K562 (cell line): ENCODE data around the gene FKBP7. TPM values are rescaled to one million over a fixed set of nuclear protein-coding genes. Genes with fewer than 3 reads are reported as not detected.

ENCODE experiments used
- DPF2 ChIP-seq: fragments of 450-650 bp; IDR thresholded peaks from 2 replicates; pipeline ENCODE4 v1.6.1; 2016
- ETV5 ChIP-seq: sonication (generic); formaldehyde crosslinking; IDR thresholded peaks from 2 replicates; pipeline ENCODE4 v1.4.0; 2020; ENCODE audit warnings: low read depth, mild to moderate bottlenecking, missing genetic modification reagents
- GABPB1 ChIP-seq: sonication (generic); formaldehyde crosslinking; IDR thresholded peaks from 2 replicates; pipeline ENCODE4 v1.8.0; 2022; ENCODE audit warnings: mild to moderate bottlenecking, missing genetic modification reagents
- GATA2 ChIP-seq: sonication (generic); formaldehyde crosslinking; IDR thresholded peaks from 2 replicates; pipeline ENCODE4 v1.4.0; 2020; ENCODE audit warnings: mild to moderate bottlenecking, missing genetic modification reagents
- JUND ChIP-seq, 2 experiments: IDR thresholded peaks; 2 replicates in 1 of 2; 3 replicates in 1 of 2; pipeline ENCODE4 v1.6.1; 2011; ENCODE audit warnings: borderline replicate concordance in 2 of 2, low read depth in 2 of 2, low read length in 2 of 2, improper control_type of control experiment in 1 of 2, missing biosample characterization in 1 of 2, missing genetic modification characterization in 1 of 2, missing genetic modification reagents in 1 of 2
- LCOR ChIP-seq: sonication (generic); formaldehyde crosslinking; IDR thresholded peaks from 2 replicates; pipeline ENCODE4 v1.8.0; 2022; ENCODE audit warnings: mild to moderate bottlenecking, missing genetic modification reagents
- MEF2D ChIP-seq: conservative IDR thresholded peaks from 2 replicates; pipeline ENCODE4 v1.6.1; 2016; ENCODE audit warnings: low read depth, missing genetic modification characterization, missing compliant biosample characterization
- MYNN ChIP-seq, 2 experiments: sonication (generic); formaldehyde crosslinking in 1 of 2; IDR thresholded peaks; 2 replicates each; pipeline versions ENCODE4 v1.5.0 to v1.6.1; 2016 to 2020; ENCODE audit warnings: antibody characterized with exemption in 1 of 2, missing genetic modification reagents in 1 of 2
- NEUROD1 ChIP-seq: fragments of 150-350 bp; IDR thresholded peaks from 2 replicates; pipeline ENCODE4 v1.6.1; 2014; ENCODE audit warnings: borderline replicate concordance, low read length, low read depth; ENCODE audit not compliant: partially characterized antibody
- NFYB ChIP-seq: IDR thresholded peaks from 2 replicates; pipeline ENCODE4 v1.6.1; 2011; ENCODE audit warnings: mild to moderate bottlenecking, moderate library complexity; ENCODE audit not compliant: insufficient read length; ENCODE audit errors: extremely low read depth
- NR4A1 ChIP-seq, 2 experiments: fragments of 250-450 bp in 1 of 2; fragments of 450-650 bp in 1 of 2; sonication (Bioruptor Pico) in 1 of 2; IDR thresholded peaks; 2 replicates each; pipeline versions ENCODE4 v1.4.0 to v1.6.1; 2016 to 2020; ENCODE audit warnings: mild to moderate bottlenecking in 2 of 2, missing compliant biosample characterization in 1 of 2, missing genetic modification characterization in 1 of 2, moderate library complexity in 1 of 2
- PRMT5 ChIP-seq: sonication (generic); formaldehyde crosslinking; IDR thresholded peaks from 2 replicates; pipeline ENCODE4 v1.5.0; 2020; ENCODE audit warnings: missing genetic modification reagents
- PYGO2 ChIP-seq: fragments of 450-650 bp; IDR thresholded peaks from 2 replicates; pipeline ENCODE4 v1.6.1; 2016; ENCODE audit warnings: mild to moderate bottlenecking, missing genetic modification characterization, moderate library complexity, missing compliant biosample characterization
- RNF2 ChIP-seq: sonication (generic); IDR thresholded peaks from 2 replicates; pipeline ENCODE4 v1.6.1; 2016
- RUNX1 ChIP-seq: sonication (generic); IDR thresholded peaks from 2 replicates; pipeline ENCODE4 v1.6.1; 2016; ENCODE audit warnings: antibody characterized with exemption, low read depth
- SMARCA5 ChIP-seq: fragments of 450-650 bp; IDR thresholded peaks from 2 replicates; pipeline ENCODE4 v1.6.1; 2016
- SRSF3 ChIP-seq: fragments of 200-400 bp; formaldehyde crosslinking; IDR thresholded peaks from 2 replicates; pipeline ENCODE4 v1.6.1; 2016; ENCODE audit warnings: mild to moderate bottlenecking, low read length, moderate library complexity; ENCODE audit not compliant: insufficient read depth
- TCFL5 ChIP-seq: fragments of 250-450 bp; sonication (Bioruptor Pico); conservative IDR thresholded peaks from 2 replicates; pipeline ENCODE4 v1.6.1; 2021; ENCODE audit warnings: mild to moderate bottlenecking, moderate library complexity, matching md5 sums
- TFAM ChIP-seq: fragments of 250-450 bp; sonication (Bioruptor Pico); conservative IDR thresholded peaks from 2 replicates; pipeline ENCODE4 v1.5.0; 2021; ENCODE audit warnings: mild to moderate bottlenecking, moderate library complexity
- THAP12 ChIP-seq: fragments of 250-450 bp; sonication (Bioruptor Pico); IDR thresholded peaks from 2 replicates; pipeline ENCODE4 v1.9.0; 2021; ENCODE audit warnings: mild to moderate bottlenecking, inconsistent platforms
- YBX1 ChIP-seq: fragments of 450-650 bp; IDR thresholded peaks from 2 replicates; pipeline ENCODE4 v1.7.1; 2016; ENCODE audit warnings: mild to moderate bottlenecking
- ZNF212 ChIP-seq: fragments of 450-650 bp; formaldehyde crosslinking; IDR thresholded peaks from 2 replicates; pipeline ENCODE4 v1.4.0; 2020; ENCODE audit warnings: mild to moderate bottlenecking
- ZNF239 ChIP-seq: fragments of 250-450 bp; sonication (Bioruptor Pico); IDR thresholded peaks from 2 replicates; pipeline ENCODE4 v1.4.0; 2020; ENCODE audit warnings: mild to moderate bottlenecking
- polyA plus RNA-seq, 8 experiments: library from polyadenylated mRNA; depleted of rRNA in 4 of 8; stranded (reverse) in 5 of 8; unstranded in 3 of 8; fragments of >200 nt; fragmentation: Nextera tagmentation in 2 of 8; fragmentation: Illumina TruSeq in 1 of 8; extraction: Ambion mirVana in 2 of 8; extraction: Trizol in 1 of 8; gene quantifications; 2 replicates each; pipeline versions ENCODE4 v1.2.1 to v1.2.3, GENCODE V29; 2011 to 2014; ENCODE audit warnings: inconsistent platforms in 1 of 8, missing spikeins in 1 of 8
- total RNA-seq, 7 experiments: library from RNA; depleted of rRNA in 6 of 7; stranded (reverse); fragments of >200 nt in 6 of 7; fragmentation: Illumina TruSeq in 2 of 7; extraction: Trizol in 2 of 7; gene quantifications; 2 replicates each; pipeline versions ENCODE4 v1.2.1 to v1.2.3, GENCODE V29; 2011 to 2021; ENCODE audit warnings: low replicate concordance in 1 of 7
- TF ChIP-seq, protein P1 (sequence below): fragments of 150-350 bp; IDR thresholded peaks from 2 replicates; pipeline ENCODE4 v1.6.1; 2014; ENCODE audit warnings: low read depth, mild to moderate bottlenecking, low read length, borderline replicate concordance

FKBP7 gene
- total and polyA plus RNA-seq, 9 of the 15 experiments (the other 6 are each of a cell fraction or from before 2014, with no cell fraction given): 6.1 to 23.2 (median 19.0) TPM

DNA sequence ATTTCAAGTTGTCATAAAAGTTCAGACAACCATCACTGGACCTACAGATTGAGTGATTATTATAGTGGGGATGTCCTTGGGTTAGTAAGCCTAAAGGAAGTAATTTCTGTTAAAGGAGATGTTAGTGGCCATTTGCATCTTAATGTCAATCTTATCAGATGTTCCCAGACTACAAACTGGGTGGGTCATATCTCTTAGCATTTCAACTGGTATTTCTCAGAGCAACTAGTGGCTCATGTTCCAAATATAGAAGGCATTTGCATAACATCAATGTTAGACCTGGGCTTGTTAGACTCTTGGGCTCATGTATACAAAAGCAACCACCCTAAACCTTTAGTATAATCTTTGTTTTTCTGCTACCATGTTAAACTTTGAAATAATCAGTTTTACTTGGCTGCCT is 19.7 kb upstream of the FKBP7 start (continued):
- TF ChIP-seq TFAM (CRISPR knock-in tag): no peak
- TF ChIP-seq NR4A1 (CRISPR knock-in tag; IDR thresholded peaks at IDR 0.05): no peak
- no peak for TF ChIP-seq NR4A1 (tag; IDR thresholded peaks at IDR 0.05)
- no peak for TF ChIP-seq RUNX1
- TF ChIP-seq, protein P1, sequence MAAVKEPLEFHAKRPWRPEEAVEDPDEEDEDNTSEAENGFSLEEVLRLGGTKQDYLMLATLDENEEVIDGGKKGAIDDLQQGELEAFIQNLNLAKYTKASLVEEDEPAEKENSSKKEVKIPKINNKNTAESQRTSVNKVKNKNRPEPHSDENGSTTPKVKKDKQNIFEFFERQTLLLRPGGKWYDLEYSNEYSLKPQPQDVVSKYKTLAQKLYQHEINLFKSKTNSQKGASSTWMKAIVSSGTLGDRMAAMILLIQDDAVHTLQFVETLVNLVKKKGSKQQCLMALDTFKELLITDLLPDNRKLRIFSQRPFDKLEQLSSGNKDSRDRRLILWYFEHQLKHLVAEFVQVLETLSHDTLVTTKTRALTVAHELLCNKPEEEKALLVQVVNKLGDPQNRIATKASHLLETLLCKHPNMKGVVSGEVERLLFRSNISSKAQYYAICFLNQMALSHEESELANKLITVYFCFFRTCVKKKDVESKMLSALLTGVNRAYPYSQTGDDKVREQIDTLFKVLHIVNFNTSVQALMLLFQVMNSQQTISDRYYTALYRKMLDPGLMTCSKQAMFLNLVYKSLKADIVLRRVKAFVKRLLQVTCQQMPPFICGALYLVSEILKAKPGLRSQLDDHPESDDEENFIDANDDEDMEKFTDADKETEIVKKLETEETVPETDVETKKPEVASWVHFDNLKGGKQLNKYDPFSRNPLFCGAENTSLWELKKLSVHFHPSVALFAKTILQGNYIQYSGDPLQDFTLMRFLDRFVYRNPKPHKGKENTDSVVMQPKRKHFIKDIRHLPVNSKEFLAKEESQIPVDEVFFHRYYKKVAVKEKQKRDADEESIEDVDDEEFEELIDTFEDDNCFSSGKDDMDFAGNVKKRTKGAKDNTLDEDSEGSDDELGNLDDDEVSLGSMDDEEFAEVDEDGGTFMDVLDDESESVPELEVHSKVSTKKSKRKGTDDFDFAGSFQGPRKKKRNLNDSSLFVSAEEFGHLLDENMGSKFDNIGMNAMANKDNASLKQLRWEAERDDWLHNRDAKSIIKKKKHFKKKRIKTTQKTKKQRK: no peak
- TF ChIP-seq PYGO2 (tag): no peak
- no peak for TF ChIP-seq RNF2
- peak; percentile 84 for TF ChIP-seq DPF2
- no peak for TF ChIP-seq MYNN (IDR thresholded peaks at IDR 0.05)
- TF ChIP-seq MYNN (CRISPR knock-in tag; IDR thresholded peaks at IDR 0.05): no peak
- TF ChIP-seq SRSF3: no peak
- TF ChIP-seq GABPB1 (CRISPR knock-in tag): no peak
- no peak for TF ChIP-seq PRMT5 (CRISPR knock-in tag)
- TF ChIP-seq NEUROD1: no peak
- TF ChIP-seq YBX1: no peak
- peak; percentile 51; the same call in 1 of the 2 replicates for TF ChIP-seq GATA2 (CRISPR knock-in tag)
- no peak for TF ChIP-seq LCOR (CRISPR knock-in tag)
- TF ChIP-seq ZNF212 (CRISPR knock-in tag): no peak
- no peak for TF ChIP-seq ZNF239 (CRISPR knock-in tag)
- no peak for TF ChIP-seq THAP12
- TF ChIP-seq ETV5 (CRISPR knock-in tag): no peak
- no peak for TF ChIP-seq NFYB
- no peak for TF ChIP-seq SMARCA5
- peak; percentile 62; the same call in 1 of the 2 replicates for TF ChIP-seq JUND (IDR thresholded peaks at IDR 0.05; ENCODE audit: borderline replicate concordance, low read depth, low read length)
- TF ChIP-seq JUND (tag; IDR thresholded peaks at IDR 0.05; ENCODE audit: borderline replicate concordance, low read depth, low read length): peak; percentile 53; the same call in 1 of the 3 replicates
- TF ChIP-seq TCFL5 (CRISPR knock-in tag): no peak
- TF ChIP-seq MEF2D (tag): peak; percentile 90
